Measurements from ENCODE around the gene SMG6.

- TF ChIP-seq FOS (IDR thresholded peaks at IDR 0.05; ENCODE audit: borderline replicate concordance, insufficient read depth, low read length) (no peak), POLR2A (IDR thresholded peaks at IDR 0.05; ENCODE audit: low read depth, low read length) (no peak), MYC (IDR thresholded peaks at IDR 0.05; ENCODE audit: low read depth, low read length) (no peak), POLR2AphosphoS5 (IDR thresholded peaks at IDR 0.05; ENCODE audit: insufficient read depth, low read depth, low read length) (no peak), JUN (IDR thresholded peaks at IDR 0.05; ENCODE audit: borderline replicate concordance, insufficient read depth, insufficient read length, low read depth) (no peak), EZH2 (IDR thresholded peaks at IDR 0.05; ENCODE audit: borderline replicate concordance, low read depth, low read length, severe bottlenecking) (no peak)
- TF ChIP-seq, protein P1, sequence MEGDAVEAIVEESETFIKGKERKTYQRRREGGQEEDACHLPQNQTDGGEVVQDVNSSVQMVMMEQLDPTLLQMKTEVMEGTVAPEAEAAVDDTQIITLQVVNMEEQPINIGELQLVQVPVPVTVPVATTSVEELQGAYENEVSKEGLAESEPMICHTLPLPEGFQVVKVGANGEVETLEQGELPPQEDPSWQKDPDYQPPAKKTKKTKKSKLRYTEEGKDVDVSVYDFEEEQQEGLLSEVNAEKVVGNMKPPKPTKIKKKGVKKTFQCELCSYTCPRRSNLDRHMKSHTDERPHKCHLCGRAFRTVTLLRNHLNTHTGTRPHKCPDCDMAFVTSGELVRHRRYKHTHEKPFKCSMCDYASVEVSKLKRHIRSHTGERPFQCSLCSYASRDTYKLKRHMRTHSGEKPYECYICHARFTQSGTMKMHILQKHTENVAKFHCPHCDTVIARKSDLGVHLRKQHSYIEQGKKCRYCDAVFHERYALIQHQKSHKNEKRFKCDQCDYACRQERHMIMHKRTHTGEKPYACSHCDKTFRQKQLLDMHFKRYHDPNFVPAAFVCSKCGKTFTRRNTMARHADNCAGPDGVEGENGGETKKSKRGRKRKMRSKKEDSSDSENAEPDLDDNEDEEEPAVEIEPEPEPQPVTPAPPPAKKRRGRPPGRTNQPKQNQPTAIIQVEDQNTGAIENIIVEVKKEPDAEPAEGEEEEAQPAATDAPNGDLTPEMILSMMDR (IDR thresholded peaks at IDR 0.05; ENCODE audit: extremely low read depth in 1 of 2, insufficient read depth in 1 of 2, low read depth in 1 of 2, low read length in 2 of 2) = no peak
- TF ChIP-seq, protein P2, sequence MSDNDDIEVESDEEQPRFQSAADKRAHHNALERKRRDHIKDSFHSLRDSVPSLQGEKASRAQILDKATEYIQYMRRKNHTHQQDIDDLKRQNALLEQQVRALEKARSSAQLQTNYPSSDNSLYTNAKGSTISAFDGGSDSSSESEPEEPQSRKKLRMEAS (IDR thresholded peaks at IDR 0.05; ENCODE audit: insufficient read depth, insufficient read length) = no peak
These were observed 29.2 kb downstream of the SMG6 start for GRCh38 chr17:2274414-2274813.
